Left ventricle myocardium inferior (tissue), 1 donor: ENCODE data around the gene WSCD1. TPM values are rescaled to one million over a fixed set of nuclear protein-coding genes. Genes with fewer than 3 reads are reported as not detected.

Source experiments
- DNase-seq: peaks from one replicate; pipeline ENCODE4 v3.0.0-alpha.2; 2020
- H3K27ac ChIP-seq: fragments of 200-600 bp; replicated peaks from 2 replicates; pipeline ENCODE4 v1.8.0; 2021
- H3K27me3 ChIP-seq: fragments of 200-600 bp; 2 replicates; pipeline ENCODE4 v1.8.0; 2021; ENCODE audit warnings: low read depth
- H3K36me3 ChIP-seq: fragments of 200-600 bp; 2 replicates; pipeline ENCODE4 v1.8.0; 2021
- H3K4me1 ChIP-seq: fragments of 200-600 bp; 2 replicates; pipeline ENCODE4 v1.8.0; 2021
- H3K4me3 ChIP-seq: fragments of 200-600 bp; 2 replicates; pipeline ENCODE4 v1.8.0; 2021; ENCODE audit warnings: mild to moderate bottlenecking, moderate library complexity
- H3K9me3 ChIP-seq: fragments of 200-600 bp; replicated peaks from 2 replicates; pipeline ENCODE4 v1.8.0; 2021
- intact Hi-C: fragments of 100-400 bp; cut with micrococcal nuclease; formaldehyde crosslinking; loops from one replicate; pipeline ENCODE4 v1.11.0; 2022
- total RNA-seq: library from RNA; stranded (reverse); fragmentation: NEBNext Ultra II Directional; extraction: Animal tissue kit (Norgen Biotek cat#: 25700); gene quantifications from one replicate; pipeline ENCODE4 v1.2.1, GENCODE V29; 2021
- TF ChIP-seq, protein P1 (sequence below): fragments of 200-600 bp; IDR thresholded peaks from 2 replicates; pipeline ENCODE4 v1.8.0; 2021; ENCODE audit warnings: antibody characterized with exemption, mild to moderate bottlenecking, borderline replicate concordance
- donor health status: DM: no; HTN: yes; CAD: no; lungs with severe emphysema.

WSCD1 gene
- total RNA-seq, 1 donor from 2014 or later: 6.4 TPM

DNA sequence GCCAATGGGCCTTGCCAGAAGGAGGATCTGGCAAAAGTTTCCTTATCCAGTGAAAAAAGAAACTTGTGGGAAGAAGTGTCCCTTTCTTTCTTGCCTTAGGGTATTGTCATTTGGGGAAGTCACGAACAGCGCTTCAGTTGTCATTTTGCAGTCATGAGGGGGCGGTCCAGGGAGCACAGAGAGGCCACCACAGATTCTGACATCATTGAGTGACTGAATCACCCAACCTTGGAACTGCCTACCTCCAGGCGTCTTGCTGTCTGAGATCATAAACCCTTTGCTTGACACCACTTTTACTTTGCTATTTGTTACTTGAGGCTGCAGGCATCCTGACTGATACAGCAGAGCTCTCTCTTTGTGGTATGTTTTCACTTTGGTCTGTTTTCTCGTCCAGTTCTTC is 3.1 kb upstream of the WSCD1 start:
- peaks cover 12% of the 10 kb centered on the region for H3K4me1 ChIP-seq
- TF ChIP-seq, protein P1, sequence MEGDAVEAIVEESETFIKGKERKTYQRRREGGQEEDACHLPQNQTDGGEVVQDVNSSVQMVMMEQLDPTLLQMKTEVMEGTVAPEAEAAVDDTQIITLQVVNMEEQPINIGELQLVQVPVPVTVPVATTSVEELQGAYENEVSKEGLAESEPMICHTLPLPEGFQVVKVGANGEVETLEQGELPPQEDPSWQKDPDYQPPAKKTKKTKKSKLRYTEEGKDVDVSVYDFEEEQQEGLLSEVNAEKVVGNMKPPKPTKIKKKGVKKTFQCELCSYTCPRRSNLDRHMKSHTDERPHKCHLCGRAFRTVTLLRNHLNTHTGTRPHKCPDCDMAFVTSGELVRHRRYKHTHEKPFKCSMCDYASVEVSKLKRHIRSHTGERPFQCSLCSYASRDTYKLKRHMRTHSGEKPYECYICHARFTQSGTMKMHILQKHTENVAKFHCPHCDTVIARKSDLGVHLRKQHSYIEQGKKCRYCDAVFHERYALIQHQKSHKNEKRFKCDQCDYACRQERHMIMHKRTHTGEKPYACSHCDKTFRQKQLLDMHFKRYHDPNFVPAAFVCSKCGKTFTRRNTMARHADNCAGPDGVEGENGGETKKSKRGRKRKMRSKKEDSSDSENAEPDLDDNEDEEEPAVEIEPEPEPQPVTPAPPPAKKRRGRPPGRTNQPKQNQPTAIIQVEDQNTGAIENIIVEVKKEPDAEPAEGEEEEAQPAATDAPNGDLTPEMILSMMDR: no peak
- intact Hi-C loops: no loop called here
- H3K36me3 ChIP-seq: no peaks in the 10 kb centered on the region
- no peak overlapping the region for H3K27ac ChIP-seq
- DNase-seq: no peak
- H3K27me3 ChIP-seq: peaks cover 86% of the 10 kb centered on the region
- H3K9me3 ChIP-seq: no peaks in the 10 kb centered on the region
- no peak overlapping the region for H3K4me3 ChIP-seq

DNA sequence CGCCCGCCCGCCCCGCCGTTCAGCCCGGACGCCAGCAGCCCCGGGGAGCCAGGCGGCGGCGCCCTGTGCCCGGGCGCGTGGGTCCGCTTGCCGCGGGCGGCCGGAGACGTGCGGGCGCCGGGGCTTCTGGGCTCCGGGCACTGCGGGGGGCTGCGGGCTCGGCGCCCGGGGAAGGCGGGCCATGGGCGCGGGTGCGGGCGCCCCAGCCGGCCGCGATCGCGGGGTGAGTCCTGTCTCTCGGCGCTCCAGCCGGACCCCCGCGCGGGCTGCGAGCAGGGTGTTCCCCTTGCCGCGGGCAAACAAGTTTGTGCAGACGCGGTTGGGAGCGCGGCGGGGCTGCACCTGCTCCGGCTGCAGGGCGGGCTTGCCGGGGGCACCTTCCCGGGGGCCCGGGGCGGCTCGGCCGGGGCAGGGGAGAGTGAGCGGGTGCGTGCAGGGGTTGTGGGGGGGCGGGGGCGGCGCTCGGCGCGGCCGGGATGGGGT is 292 bp downstream of the WSCD1 start:
- Histone ChIP-seq H3K4me3 (peak overlapping the region; percentile 79), H3K27me3 (peaks cover 54% of the 10 kb centered on the region), H3K36me3 (no peaks in the 10 kb centered on the region), H3K9me3 (no peaks in the 10 kb centered on the region), H3K4me1 (peaks cover 12% of the 10 kb centered on the region), H3K27ac (peak overlapping the region; percentile 52)
- intact Hi-C loops: no loop called here
- no peak for DNase-seq
- TF ChIP-seq, protein P1: no peak

DNA sequence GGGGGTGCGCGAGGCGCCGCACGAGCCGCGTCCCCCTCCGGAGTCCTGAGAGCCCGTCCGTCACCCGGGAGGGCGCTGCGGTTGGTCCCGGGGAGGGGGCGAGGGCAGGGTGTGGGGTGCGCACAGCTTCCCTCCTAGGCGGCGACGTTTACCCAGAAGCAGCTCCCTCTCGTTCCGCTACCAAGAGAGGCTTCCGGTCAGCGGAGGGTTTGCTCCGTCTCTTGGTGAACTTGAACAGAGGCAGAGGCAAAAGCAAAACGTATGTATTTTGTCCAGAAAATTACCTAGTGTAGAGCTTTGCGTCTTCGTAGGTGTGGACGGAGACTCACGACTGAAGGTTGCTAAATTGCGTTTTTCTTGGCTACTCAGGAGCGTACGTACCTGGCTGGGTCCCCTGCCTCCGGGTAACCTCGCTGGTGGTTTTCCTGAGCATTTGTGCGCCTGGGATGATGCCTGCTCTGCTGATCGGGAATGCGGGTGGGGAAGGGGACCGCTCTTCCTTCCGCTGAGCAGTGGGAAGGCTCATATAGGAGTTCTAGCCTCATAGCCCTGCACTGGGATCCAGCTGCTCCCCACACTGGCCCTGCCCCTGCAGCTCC is 833 bp downstream of the WSCD1 start:
- DNase-seq: no peak
- Histone ChIP-seq H3K36me3 (no peaks in the 10 kb centered on the region), H3K27me3 (peaks cover 48% of the 10 kb centered on the region), H3K27ac (peak overlapping the region; percentile 52), H3K4me1 (peaks cover 12% of the 10 kb centered on the region), H3K9me3 (no peaks in the 10 kb centered on the region), H3K4me3 (peak overlapping the region; percentile 79)
- TF ChIP-seq, protein P1: no peak
- intact Hi-C loops: no loop called here

DNA sequence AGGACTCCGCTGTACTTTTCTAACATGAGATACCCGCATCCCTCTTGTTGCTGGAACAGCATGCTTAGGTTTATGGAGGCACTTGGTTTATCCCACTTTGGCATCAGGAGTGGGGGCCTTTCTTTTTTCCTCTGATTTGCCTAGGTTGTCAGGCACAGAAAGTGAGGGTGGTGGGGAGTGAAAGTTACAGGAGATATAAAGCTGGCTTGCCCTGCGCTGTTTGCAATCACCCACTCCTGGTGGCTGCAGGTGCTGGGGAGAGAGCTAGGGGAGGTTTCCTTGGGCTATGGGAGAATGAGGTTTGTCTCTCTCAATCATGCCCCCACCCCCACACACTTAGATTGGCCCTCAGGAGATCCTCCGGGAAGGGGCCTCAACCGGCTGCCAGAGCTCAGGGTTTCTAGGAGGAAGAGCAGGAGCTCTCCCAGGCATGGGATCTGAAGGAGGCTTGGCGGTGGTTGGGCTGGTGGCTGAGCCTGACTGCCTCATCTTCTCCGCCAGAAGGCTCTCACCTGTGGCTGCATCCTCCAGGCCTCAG is 1.4 kb downstream of the WSCD1 start:
- H3K36me3 ChIP-seq: no peaks in the 10 kb centered on the region
- peaks cover 12% of the 10 kb centered on the region for H3K4me1 ChIP-seq
- no peak overlapping the region for H3K27ac ChIP-seq
- intact Hi-C loops: no loop called here
- TF ChIP-seq, protein P1: no peak
- peak overlapping the region; percentile 79 for H3K4me3 ChIP-seq
- peaks cover 43% of the 10 kb centered on the region for H3K27me3 ChIP-seq
- H3K9me3 ChIP-seq: no peaks in the 10 kb centered on the region
- no peak for DNase-seq

DNA sequence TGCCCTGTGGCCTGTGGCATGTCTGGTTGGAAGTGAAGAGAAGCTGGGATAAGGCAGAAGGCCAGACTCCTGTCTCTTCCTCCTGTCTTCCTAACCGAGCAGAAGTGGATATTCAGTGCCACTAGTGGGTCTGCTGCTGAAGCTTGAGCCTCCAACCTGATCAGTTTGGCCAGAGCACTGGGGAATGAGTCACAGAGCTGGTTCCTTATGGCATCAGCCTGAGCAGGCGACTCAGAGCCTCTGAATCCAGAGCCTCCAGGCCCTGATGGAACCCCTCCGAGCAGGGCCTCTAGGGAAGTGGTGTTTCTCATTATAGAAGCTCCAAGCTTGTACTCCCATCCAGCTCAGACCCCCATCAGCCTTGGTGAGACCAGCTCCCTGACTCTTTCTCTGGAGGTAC is 2.0 kb downstream of the WSCD1 start:
- H3K9me3 ChIP-seq: no peaks in the 10 kb centered on the region
- H3K4me1 ChIP-seq: peaks cover 12% of the 10 kb centered on the region
- peaks cover 37% of the 10 kb centered on the region for H3K27me3 ChIP-seq
- intact Hi-C loops: no loop called here
- H3K36me3 ChIP-seq: no peaks in the 10 kb centered on the region
- DNase-seq: no peak
- H3K4me3 ChIP-seq: no peak overlapping the region
- TF ChIP-seq, protein P1: no peak
- H3K27ac ChIP-seq: no peak overlapping the region
